HS-27A (cell line): ENCODE data around the gene GCNA.

ENCODE experiments used
- DNase-seq: peaks from one replicate; pipeline ENCODE4 v3.0.0-alpha.2; 2012; ENCODE audit warnings: low read depth, missing footprints

Gene GCNA

GRCh38 chrX:71615954-71616353, 37.7 kb downstream of the GCNA start:
- DNase-seq: no peak

- DNase-seq: no peak
Observed at GRCh38 chrX:71616672-71617529, 38.7 kb downstream of the GCNA start.

GRCh38 chrX:71617742-71618141, 39.5 kb downstream of the GCNA start:
- DNase-seq: no peak

GRCh38 chrX:71618303-71618721, 40.1 kb downstream of the GCNA start, which contains the start of gene CXCR3:
Gene CXCR3 (minus strand): TSS chrX:71618511. CDS start chrX:71618449, 62 bp downstream.
- no peak for DNase-seq

- no peak for DNase-seq
Observed at GRCh38 chrX:71618787-71619186, 40.5 kb downstream of the GCNA start.

GRCh38 chrX:71619193-71619592, 41.0 kb downstream of the GCNA start:
- no peak for DNase-seq

- no peak for DNase-seq
Observed at GRCh38 chrX:71619986-71620385, 41.7 kb downstream of the GCNA start.

GRCh38 chrX:71621603-71622002, 43.4 kb downstream of the GCNA start:
- no peak for DNase-seq

GRCh38 chrX:71622032-71622575, 43.9 kb downstream of the GCNA start:
- DNase-seq: no peak

- DNase-seq: no peak
Observed at GRCh38 chrX:71622576-71623450, 44.6 kb downstream of the GCNA start.

- DNase-seq: no peak
Observed at GRCh38 chrX:71623714-71624113, 45.5 kb downstream of the GCNA start.

- DNase-seq: no peak
Observed at GRCh38 chrX:71625471-71625870, 47.2 kb downstream of the GCNA start.

- no peak for DNase-seq
Observed at GRCh38 chrX:71626576-71626975, 48.3 kb downstream of the GCNA start.

- no peak for DNase-seq
Observed at GRCh38 chrX:71627588-71628404, 49.6 kb downstream of the GCNA start.

GRCh38 chrX:71629467-71629866, 51.2 kb downstream of the GCNA start:
- DNase-seq: no peak

GRCh38 chrX:71632923-71633657, 54.9 kb downstream of the GCNA start:
- no peak for DNase-seq

- DNase-seq: no peak
Observed at GRCh38 chrX:71634366-71634765, 56.1 kb downstream of the GCNA start.

- no peak for DNase-seq
Observed at GRCh38 chrX:71636438-71637252, 58.4 kb downstream of the GCNA start.

- DNase-seq: no peak
Observed at GRCh38 chrX:71637253-71637618, 59.0 kb downstream of the GCNA start.

- DNase-seq: no peak
Observed at GRCh38 chrX:71637848-71638247, 59.6 kb downstream of the GCNA start.
